Measurements from ENCODE around the gene SEMA3C.

SEMA3C gene

DNA sequence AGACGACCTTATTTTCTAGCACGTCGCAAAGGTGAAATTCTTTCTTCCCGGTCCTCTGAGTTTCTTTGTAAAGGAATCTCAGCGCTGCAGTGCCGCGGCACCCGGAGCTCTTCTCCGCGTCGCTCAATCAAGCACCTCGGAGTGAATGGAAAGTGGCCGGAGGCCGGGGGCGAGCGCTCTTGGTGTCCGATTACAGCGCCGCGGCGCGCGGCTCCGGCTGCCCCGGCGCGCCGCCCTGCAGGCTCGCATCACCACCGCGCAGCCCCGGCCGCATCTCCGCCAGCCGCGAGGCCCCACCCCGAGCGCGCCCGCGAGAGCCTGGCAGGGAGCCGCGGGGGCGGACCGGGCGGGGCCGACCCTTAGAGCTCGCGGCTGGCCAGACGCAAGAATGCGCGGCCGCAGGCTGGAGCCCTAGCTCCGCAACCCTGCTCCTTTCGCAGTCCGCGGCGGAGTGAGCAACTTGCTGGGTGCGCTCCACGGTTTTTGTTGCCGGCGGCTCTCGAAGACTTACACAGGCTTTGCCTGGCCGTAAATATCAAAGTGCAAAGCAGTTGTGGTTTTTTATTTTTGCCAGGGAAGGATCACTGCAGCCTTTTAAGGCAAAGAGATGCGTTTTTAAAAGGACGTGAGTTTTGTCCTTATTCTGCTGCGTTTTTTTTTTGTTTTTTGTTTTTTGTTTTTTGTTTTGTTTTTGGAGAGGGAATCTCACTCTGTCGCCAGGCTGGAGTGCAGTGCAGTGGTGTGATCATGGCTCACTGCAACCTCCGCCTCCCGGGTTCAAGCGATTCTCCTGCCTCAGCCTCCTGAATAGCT, at the start of gene SEMA3C:
SEMA3C (minus strand) TSS at position 143 of the 813 bp plus-strand sequence. CDS start 2,270 bp downstream, outside the sequence.
- H3K36me3 Mint-ChIP-seq, result no peaks in the 10 kb centered on the region
- H3K4me1 Mint-ChIP-seq, result peaks cover 5% of the 10 kb centered on the region
- no peak within 1 kb of the TSS for H3K27ac Mint-ChIP-seq
- H3K4me3 Mint-ChIP-seq, result no peak within 1 kb of the TSS
- DNase-seq, result peak; percentile 22
- peaks cover 27% of the 10 kb centered on the region for H3K27me3 Mint-ChIP-seq
- H3K9me3 Mint-ChIP-seq, result no peaks in the 10 kb centered on the region
- CTCF ChIA-PET, result no interaction called here

DNA sequence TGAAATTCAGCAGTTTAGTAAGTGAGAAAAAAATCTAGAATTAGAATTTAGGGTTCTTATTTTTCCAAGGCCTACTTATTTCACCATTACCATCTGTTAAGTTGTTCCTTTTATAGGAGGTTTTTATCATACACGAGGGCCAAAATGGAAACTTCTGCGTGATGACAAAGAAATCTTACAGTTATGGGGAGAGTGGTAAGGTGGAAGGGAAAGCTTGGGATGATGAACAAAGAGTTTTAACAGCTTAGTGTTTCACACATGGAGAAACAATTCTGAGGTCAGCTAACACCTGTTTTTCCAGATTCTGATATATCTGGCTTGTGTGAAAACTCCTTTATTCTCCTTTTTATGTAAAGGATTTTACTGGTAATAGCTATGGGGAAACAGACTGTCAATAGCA, 49.8 kb upstream of the SEMA3C start:
- H3K9me3 Mint-ChIP-seq, result no peaks in the 10 kb centered on the region
- no peak overlapping the region for H3K4me3 Mint-ChIP-seq
- CTCF ChIA-PET, result no interaction called here
- H3K27me3 Mint-ChIP-seq, result no peaks in the 10 kb centered on the region
- no peaks in the 10 kb centered on the region for H3K4me1 Mint-ChIP-seq
- no peak for DNase-seq
- no peaks in the 10 kb centered on the region for H3K36me3 Mint-ChIP-seq
- no peak overlapping the region for H3K27ac Mint-ChIP-seq

DNA sequence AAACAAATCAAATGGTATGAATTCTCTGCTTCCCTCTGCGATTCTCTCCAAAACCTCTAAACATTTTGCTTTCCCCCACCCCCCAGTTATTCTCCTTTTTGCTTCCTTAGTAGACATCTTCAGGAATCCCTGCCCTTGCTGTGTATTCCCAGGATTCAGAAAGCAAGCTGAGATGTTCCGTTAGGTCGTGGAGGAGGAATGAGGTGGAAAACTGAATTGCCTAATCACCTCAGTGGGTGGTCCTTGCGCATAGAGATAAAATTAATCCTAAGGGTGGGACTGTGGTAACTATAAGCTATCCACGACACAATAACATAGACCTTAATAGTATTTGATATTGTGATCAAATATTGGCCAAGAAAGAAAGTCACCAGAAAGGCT, 49.1 kb upstream of the SEMA3C start:
- CTCF ChIA-PET, result no interaction called here
- Mint-ChIP-seq H3K9me3 (no peaks in the 10 kb centered on the region), H3K27me3 (no peaks in the 10 kb centered on the region), H3K4me1 (no peaks in the 10 kb centered on the region), H3K27ac (no peak overlapping the region), H3K36me3 (no peaks in the 10 kb centered on the region), H3K4me3 (no peak overlapping the region)
- no peak for DNase-seq

DNA sequence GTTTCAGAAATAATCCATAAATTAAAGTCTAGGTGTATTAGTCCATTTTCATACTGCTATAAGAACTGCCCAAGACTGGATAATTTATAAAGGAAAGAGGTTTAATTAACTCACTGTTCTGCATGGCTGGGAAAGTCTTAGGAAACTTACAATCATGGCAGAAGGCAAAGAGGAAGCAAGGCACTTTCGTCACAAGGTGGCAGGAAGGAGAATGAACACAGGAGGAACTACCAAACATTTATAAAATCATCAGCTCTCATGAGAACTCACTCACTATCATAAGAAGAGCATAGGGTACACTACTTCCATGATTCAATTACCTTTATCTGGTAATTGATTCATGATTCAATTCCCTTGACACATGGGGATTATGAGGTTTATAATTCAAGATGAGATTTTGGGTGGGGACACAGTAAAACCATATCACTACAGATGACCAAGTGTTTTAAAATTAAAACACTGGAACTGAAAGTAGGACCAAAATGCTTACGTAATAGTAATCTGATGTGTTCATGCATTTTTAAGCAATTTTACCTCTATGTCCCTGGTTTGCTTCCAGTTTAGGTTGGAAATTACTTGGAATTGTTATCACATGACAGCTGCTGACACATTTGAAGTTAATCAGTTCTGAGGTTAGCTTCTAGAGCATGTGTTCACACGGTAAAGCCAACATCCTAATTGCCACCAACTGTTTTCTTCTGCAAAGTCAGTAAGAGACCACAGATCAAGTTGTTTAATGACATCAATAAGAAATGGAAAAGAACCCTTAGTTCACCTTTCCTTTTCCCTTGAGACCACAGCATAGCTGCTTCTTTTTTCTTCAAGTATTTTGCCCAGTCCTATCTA, 48.4 kb upstream of the SEMA3C start:
- Mint-ChIP-seq H3K36me3 (no peaks in the 10 kb centered on the region), H3K4me1 (no peaks in the 10 kb centered on the region), H3K4me3 (no peak overlapping the region), H3K27me3 (no peaks in the 10 kb centered on the region), H3K27ac (no peak overlapping the region), H3K9me3 (no peaks in the 10 kb centered on the region)
- CTCF ChIA-PET, result no interaction called here
- no peak for DNase-seq

DNA sequence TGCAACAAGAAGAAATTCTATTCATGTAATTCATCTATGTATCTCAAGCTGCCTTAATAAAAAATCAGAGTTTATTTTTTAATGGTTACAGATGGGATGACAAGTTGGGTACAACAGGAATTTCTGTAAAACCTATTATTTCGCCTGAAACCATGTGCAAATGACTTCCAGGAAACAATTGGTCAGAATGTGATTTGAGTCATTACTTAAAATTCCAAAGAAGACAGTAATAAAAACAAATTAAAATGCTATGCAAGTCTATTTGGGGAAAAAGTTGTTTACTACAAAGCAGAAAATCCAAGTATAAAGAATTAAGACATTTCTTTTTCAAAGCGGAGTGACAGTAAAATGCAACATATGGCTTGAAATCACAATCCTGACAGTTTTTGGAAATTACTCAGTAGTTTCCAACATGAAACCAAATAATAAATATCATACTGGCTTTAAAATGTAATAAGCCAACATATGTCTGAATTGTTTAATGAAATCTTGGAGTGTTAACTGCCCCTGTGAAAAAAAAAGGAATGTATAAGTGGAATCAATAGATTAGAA, 41.5 kb upstream of the SEMA3C start:
- CTCF ChIA-PET, result no interaction called here
- H3K9me3 Mint-ChIP-seq, result no peaks in the 10 kb centered on the region
- DNase-seq, result no peak
- H3K4me3 Mint-ChIP-seq, result no peak overlapping the region
- H3K4me1 Mint-ChIP-seq, result no peaks in the 10 kb centered on the region
- H3K27me3 Mint-ChIP-seq, result no peaks in the 10 kb centered on the region
- no peaks in the 10 kb centered on the region for H3K36me3 Mint-ChIP-seq
- no peak overlapping the region for H3K27ac Mint-ChIP-seq

DNA sequence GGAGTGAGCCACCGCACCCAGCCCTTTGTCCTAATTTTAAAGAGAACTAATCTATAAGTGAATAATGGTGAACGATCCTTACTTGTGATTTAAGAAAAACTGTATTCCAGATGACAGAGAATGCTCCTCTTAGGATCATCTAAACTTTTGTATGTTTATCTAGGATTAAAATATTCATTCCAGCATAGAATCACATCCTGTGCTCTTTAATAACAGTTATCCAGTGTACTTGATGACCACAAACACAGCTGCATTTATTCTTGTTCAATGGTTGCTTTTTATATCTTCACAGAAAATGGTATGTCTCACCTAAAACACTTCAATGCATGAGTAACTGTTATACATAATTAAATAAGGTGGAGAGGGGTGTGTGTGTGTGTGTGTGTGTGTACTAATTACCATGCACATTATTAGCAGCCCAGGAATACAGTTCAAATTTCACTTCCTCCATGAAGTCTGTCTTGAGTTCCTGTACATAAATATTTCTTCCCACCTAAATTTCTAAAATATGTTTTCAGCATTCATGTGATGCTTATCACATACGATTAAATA, 38.5 kb upstream of the SEMA3C start:
- Mint-ChIP-seq H3K4me1 (no peaks in the 10 kb centered on the region), H3K27ac (no peak overlapping the region), H3K9me3 (no peaks in the 10 kb centered on the region), H3K4me3 (no peak overlapping the region), H3K36me3 (no peaks in the 10 kb centered on the region), H3K27me3 (no peaks in the 10 kb centered on the region)
- DNase-seq, result no peak
- CTCF ChIA-PET, result no interaction called here

DNA sequence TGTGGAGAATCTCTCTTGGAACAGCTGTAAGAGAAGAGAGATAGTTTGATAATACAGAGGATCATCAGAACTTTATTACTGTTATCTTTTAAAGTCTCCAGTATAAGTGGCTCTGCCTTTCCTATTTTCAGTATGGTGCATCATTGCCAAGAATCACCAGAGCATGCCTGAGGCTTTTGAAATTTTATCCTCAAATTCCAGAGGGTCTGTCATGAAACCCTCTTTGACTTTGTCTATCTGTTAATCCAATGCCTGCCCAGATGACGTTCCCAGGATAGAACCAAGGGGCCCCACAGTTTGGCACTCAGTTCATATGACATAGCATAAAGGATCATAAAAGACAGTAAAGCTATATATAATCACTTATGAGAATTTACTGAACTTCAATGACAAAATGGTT, 35.3 kb upstream of the SEMA3C start:
- H3K27me3 Mint-ChIP-seq, result no peaks in the 10 kb centered on the region
- H3K27ac Mint-ChIP-seq, result no peak overlapping the region
- CTCF ChIA-PET, result no interaction called here
- H3K4me1 Mint-ChIP-seq, result no peaks in the 10 kb centered on the region
- no peak overlapping the region for H3K4me3 Mint-ChIP-seq
- no peaks in the 10 kb centered on the region for H3K9me3 Mint-ChIP-seq
- no peak for DNase-seq
- H3K36me3 Mint-ChIP-seq, result no peaks in the 10 kb centered on the region

DNA sequence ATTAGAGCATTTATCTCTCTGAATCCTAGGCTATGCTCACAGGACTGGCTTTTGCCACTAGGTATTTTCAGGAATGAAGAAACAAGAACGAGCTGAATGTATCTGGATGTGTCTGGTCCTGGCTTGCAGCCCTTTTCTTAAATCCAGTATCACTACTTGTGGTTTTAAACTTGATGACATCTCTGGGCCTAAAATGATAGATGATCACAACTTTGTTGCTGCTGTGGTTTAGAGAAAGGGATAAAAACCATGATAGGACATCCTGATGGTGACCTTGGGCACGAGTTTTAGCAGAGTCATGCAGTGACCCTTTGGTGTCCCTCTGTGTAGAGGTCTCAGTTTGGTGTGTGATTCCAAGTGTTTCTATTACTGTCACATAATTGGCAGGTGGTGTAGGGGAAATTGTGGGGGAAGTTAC, 31.7 kb upstream of the SEMA3C start:
- no peaks in the 10 kb centered on the region for H3K36me3 Mint-ChIP-seq
- H3K9me3 Mint-ChIP-seq, result no peaks in the 10 kb centered on the region
- no peak for DNase-seq
- no peaks in the 10 kb centered on the region for H3K27me3 Mint-ChIP-seq
- H3K4me3 Mint-ChIP-seq, result no peak overlapping the region
- H3K27ac Mint-ChIP-seq, result no peak overlapping the region
- H3K4me1 Mint-ChIP-seq, result no peaks in the 10 kb centered on the region
- CTCF ChIA-PET, result no interaction called here

DNA sequence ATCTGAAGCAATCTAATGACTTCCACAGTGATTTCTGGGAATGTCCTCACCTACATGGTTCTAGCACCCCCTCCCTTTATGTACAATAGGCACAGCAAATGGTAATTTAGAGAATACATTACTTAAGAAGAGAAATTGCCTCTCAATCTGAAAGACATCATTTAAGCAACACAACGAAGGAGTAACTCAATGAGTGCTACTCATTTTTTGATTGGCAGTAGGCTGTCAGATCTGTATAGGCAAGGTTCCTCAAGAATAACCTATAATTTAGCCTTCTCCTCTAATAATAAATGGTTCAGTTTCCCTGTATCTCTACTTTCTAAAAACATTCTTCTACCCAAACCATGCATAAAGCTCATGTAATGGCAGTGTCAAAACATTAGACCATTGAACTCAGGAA, 30.6 kb upstream of the SEMA3C start:
- CTCF ChIA-PET, result no interaction called here
- no peak overlapping the region for H3K4me3 Mint-ChIP-seq
- H3K4me1 Mint-ChIP-seq, result no peaks in the 10 kb centered on the region
- no peak for DNase-seq
- no peaks in the 10 kb centered on the region for H3K9me3 Mint-ChIP-seq
- no peaks in the 10 kb centered on the region for H3K36me3 Mint-ChIP-seq
- no peaks in the 10 kb centered on the region for H3K27me3 Mint-ChIP-seq
- no peak overlapping the region for H3K27ac Mint-ChIP-seq

DNA sequence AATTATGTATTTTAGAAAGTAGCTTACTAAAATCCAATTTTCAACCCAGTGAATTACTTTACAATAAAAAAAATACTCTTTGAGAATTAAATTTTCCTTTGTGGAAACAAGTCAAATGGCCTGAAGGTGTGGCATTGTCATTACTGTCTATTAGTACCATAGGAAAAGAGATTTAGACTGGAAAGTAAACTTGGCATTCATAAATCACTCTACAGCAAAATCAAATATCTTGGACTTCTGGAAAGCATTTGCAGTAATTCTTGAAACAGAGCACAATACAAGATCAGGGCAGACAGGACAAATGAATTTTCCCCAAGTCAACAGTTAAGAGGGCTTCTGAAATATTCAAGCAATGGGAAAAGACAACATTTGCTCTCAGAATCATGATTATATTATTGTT, 28.0 kb upstream of the SEMA3C start:
- no peak overlapping the region for H3K4me3 Mint-ChIP-seq
- CTCF ChIA-PET, result no interaction called here
- no peaks in the 10 kb centered on the region for H3K9me3 Mint-ChIP-seq
- no peaks in the 10 kb centered on the region for H3K27me3 Mint-ChIP-seq
- no peaks in the 10 kb centered on the region for H3K36me3 Mint-ChIP-seq
- H3K27ac Mint-ChIP-seq, result no peak overlapping the region
- H3K4me1 Mint-ChIP-seq, result no peaks in the 10 kb centered on the region
- DNase-seq, result no peak

DNA sequence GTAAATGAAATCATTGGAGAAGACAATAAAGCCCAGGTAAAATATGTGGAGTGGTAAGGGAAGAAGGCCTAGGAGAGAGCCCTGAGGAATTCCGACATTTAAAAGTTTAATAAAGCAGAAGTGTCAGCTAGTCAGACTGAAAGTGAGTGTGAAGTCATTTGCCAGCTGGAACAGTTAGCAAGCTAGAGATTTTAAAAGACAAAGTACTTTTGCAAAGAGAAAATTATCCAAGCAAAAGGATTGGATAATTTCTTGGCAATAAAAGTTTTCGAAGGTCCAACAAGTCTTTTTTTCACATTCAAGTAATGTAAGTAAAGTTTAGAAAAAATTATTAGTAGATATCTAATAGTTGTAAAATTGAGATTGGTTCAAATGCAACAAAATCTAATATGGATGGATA, 27.1 kb upstream of the SEMA3C start:
- CTCF ChIA-PET, result no interaction called here
- no peak overlapping the region for H3K4me3 Mint-ChIP-seq
- no peaks in the 10 kb centered on the region for H3K27me3 Mint-ChIP-seq
- H3K36me3 Mint-ChIP-seq, result no peaks in the 10 kb centered on the region
- no peaks in the 10 kb centered on the region for H3K9me3 Mint-ChIP-seq
- no peak for DNase-seq
- H3K4me1 Mint-ChIP-seq, result no peaks in the 10 kb centered on the region
- H3K27ac Mint-ChIP-seq, result no peak overlapping the region

DNA sequence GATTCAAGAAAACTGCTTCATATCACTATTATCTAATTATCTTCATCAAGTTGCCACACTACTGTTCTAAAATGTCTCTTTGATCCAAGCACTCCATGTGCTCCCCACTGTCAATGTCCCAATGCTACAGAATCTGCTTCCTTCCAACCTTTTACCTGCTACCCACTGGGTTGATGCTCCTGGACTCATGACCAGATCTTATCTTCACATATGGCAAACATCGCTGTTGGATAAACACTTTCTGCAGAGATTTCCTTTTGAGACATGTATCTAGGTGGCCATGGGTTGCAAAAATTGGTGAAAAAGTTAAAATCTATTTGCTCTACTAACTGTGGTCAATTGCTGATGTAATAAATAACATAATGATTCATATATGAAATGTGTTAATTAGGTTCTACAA, 24.5 kb upstream of the SEMA3C start:
- H3K27me3 Mint-ChIP-seq, result no peaks in the 10 kb centered on the region
- CTCF ChIA-PET, result no interaction called here

DNA sequence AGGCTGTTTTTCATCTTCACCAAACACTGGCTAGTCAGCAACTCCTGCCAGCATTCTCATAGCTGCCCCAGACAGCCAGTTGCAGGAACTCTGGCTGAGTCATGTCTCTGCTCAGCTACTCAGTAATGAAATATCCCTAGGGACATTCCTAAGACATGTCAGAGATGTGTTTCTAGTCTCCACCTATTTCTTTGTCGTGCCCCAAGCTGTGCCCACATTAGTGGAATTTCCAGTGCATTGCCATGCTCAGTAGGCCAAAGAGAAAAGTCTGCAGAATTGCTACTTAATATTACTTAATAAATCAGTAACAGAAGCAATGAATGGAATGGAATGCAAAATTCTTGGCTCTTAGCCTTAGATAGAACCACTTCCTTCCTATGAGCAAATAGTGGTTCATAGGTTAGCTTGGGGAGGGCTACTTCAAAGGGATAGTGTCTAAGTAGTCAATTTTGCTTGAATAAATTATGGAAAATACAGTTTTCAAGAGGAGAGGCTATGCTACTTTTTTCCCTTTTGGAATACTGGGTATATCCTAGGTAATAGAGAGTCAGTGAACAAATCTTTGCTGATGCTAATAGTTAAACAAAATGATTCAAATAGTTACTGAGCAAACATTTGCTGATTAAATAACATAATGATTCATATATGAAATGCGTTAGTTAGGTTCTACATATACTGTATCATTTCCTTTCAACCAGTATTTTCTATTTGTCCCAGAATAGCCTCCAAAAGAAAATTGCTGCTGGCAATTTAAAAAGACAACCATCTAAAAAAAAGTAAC, 23.6 kb upstream of the SEMA3C start:
- no peaks in the 10 kb centered on the region for H3K36me3 Mint-ChIP-seq
- no peaks in the 10 kb centered on the region for H3K9me3 Mint-ChIP-seq
- CTCF ChIA-PET, result no interaction called here
- H3K27me3 Mint-ChIP-seq, result no peaks in the 10 kb centered on the region
- H3K27ac Mint-ChIP-seq, result no peak overlapping the region
- no peaks in the 10 kb centered on the region for H3K4me1 Mint-ChIP-seq
- no peak overlapping the region for H3K4me3 Mint-ChIP-seq
- no peak for DNase-seq

More for the DNA sequence above, 24.5 kb upstream of the SEMA3C start:
- no peaks in the 10 kb centered on the region for H3K9me3 Mint-ChIP-seq
- no peak overlapping the region for H3K27ac Mint-ChIP-seq
- no peaks in the 10 kb centered on the region for H3K36me3 Mint-ChIP-seq
- H3K4me3 Mint-ChIP-seq, result no peak overlapping the region
- DNase-seq, result no peak
- H3K4me1 Mint-ChIP-seq, result no peaks in the 10 kb centered on the region

DNA sequence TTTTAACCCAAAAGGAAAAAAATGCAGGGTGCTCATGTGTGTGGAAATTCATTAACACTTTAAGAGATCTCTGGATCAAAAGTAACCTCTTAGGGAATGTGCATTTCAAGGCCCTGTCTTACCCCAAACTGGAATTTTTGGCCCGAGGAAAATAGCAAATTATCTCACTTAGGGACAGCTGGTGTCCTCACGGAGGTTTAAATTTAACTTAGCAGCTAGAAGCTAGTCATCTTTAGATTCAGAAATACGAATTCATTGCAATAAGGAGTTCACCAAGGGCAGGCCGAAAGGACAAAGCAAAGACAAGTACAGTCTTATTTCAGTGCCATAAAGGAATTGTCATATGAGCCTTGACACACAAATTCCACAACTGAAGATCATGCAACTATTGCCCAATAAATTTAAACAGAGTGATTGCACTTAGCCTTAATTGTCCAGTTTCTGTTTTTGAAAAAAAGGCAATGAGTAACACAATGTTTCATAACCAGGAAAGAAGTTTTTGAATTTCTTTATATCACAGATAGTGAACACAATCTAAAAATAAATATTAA, 22.4 kb upstream of the SEMA3C start:
- no peak overlapping the region for H3K4me3 Mint-ChIP-seq
- H3K36me3 Mint-ChIP-seq, result no peaks in the 10 kb centered on the region
- H3K27ac Mint-ChIP-seq, result no peak overlapping the region
- CTCF ChIA-PET, result no interaction called here
- no peaks in the 10 kb centered on the region for H3K9me3 Mint-ChIP-seq
- DNase-seq, result no peak
- no peaks in the 10 kb centered on the region for H3K4me1 Mint-ChIP-seq
- H3K27me3 Mint-ChIP-seq, result no peaks in the 10 kb centered on the region

Data from activated naive CD4-positive, alpha-beta T cell treated with anti-CD3 and anti-CD28 coated beads, Interleukin-2, amount 10 ng/mL, durations not matched to agents 7 days and 5 days (primary cell).